HCT116 (cell line): ENCODE results near the gene ARCN1.

Experiments used
- EGR1 ChIP-seq: IDR thresholded peaks from 2 replicates; pipeline ENCODE4 v1.6.1; 2012; ENCODE audit warnings: low read depth
- POLR2A ChIP-seq: IDR thresholded peaks from 2 replicates; pipeline ENCODE4 v1.7.0; 2011; ENCODE audit warnings: borderline replicate concordance; ENCODE audit not compliant: insufficient read depth, insufficient read length; ENCODE audit errors: extremely low read depth
- POLR2AphosphoS5 ChIP-seq: IDR thresholded peaks from 2 replicates; pipeline ENCODE4 v1.6.1; 2011; ENCODE audit warnings: mild to moderate bottlenecking, low read depth, low read length, moderate library complexity
- RAD21 ChIP-seq: IDR thresholded peaks from 2 replicates; pipeline ENCODE4 v1.6.1; 2012; ENCODE audit warnings: low read depth, mild to moderate bottlenecking
- SIN3A ChIP-seq: IDR thresholded peaks from 2 replicates; pipeline ENCODE4 v1.6.1; 2012; ENCODE audit warnings: low read depth
- SRF ChIP-seq: IDR thresholded peaks from 2 replicates; pipeline ENCODE4 v1.6.1; 2012; ENCODE audit warnings: low read depth
- TF ChIP-seq, protein P1 (sequence below), 3 experiments: fragments of 200-600 bp in 1 of 3; sonication (generic) in 1 of 3; IDR thresholded peaks in 2 of 3; conservative IDR thresholded peaks in 1 of 3; 2 replicates each; pipeline ENCODE4 v1.5.1; 2012 to 2017; ENCODE audit warnings: low read depth in 2 of 3, low read length in 2 of 3, antibody characterized with exemption in 1 of 3, borderline replicate concordance in 1 of 3, control low read depth in 1 of 3, mild to moderate bottlenecking in 1 of 3, mixed read lengths in 1 of 3, mixed run types in 1 of 3, moderate library complexity in 1 of 3; ENCODE audit not compliant: insufficient read depth in 1 of 3
- TF ChIP-seq, protein P2 (sequence below): IDR thresholded peaks from 2 replicates; pipeline ENCODE4 v1.6.1; 2011; ENCODE audit warnings: mild to moderate bottlenecking, low read length, moderate library complexity; ENCODE audit not compliant: insufficient replicate concordance; ENCODE audit errors: extremely low read depth

DNA sequence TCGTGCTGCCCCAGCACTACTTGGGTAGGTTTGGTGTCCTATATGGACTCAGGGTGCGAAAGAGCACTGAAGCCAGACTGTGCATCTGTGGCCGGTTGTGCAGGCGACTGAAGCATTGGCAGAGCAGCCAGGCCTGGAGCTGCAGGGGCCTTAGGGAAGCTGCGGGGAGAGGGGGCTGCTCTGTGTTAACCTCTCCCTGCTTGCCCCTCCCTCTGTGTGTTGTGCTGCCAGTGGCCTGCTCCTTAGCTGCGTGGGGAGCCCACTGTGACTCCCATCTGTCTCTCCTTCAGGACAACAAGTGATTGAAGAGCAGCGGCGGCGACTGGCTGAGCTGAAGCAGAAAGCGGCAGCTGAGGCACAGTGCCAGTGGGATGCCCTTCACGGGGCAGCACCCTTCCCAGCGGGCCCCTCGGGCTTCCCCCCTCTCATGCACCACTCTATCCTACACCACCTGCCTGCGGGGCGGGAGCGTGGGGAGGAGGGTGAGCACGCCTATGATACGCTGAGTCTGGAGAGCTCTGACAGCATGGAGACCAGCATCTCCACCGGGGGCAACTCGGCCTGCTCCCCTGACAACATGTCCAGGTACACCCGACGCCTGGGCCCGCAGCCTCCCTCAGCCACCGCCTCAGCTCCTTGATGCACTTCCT lies 73.0 kb downstream of the ARCN1 start:
- TF ChIP-seq, protein P1, sequence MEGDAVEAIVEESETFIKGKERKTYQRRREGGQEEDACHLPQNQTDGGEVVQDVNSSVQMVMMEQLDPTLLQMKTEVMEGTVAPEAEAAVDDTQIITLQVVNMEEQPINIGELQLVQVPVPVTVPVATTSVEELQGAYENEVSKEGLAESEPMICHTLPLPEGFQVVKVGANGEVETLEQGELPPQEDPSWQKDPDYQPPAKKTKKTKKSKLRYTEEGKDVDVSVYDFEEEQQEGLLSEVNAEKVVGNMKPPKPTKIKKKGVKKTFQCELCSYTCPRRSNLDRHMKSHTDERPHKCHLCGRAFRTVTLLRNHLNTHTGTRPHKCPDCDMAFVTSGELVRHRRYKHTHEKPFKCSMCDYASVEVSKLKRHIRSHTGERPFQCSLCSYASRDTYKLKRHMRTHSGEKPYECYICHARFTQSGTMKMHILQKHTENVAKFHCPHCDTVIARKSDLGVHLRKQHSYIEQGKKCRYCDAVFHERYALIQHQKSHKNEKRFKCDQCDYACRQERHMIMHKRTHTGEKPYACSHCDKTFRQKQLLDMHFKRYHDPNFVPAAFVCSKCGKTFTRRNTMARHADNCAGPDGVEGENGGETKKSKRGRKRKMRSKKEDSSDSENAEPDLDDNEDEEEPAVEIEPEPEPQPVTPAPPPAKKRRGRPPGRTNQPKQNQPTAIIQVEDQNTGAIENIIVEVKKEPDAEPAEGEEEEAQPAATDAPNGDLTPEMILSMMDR (IDR thresholded peaks at IDR 0.05 in 2 of 3, conservative IDR thresholded peaks at IDR 0.05 in 1 of 3; ENCODE audit: borderline replicate concordance in 1 of 3, insufficient read depth in 1 of 3, low read depth in 2 of 3, low read length in 2 of 3) = no peak
- TF ChIP-seq, protein P2, sequence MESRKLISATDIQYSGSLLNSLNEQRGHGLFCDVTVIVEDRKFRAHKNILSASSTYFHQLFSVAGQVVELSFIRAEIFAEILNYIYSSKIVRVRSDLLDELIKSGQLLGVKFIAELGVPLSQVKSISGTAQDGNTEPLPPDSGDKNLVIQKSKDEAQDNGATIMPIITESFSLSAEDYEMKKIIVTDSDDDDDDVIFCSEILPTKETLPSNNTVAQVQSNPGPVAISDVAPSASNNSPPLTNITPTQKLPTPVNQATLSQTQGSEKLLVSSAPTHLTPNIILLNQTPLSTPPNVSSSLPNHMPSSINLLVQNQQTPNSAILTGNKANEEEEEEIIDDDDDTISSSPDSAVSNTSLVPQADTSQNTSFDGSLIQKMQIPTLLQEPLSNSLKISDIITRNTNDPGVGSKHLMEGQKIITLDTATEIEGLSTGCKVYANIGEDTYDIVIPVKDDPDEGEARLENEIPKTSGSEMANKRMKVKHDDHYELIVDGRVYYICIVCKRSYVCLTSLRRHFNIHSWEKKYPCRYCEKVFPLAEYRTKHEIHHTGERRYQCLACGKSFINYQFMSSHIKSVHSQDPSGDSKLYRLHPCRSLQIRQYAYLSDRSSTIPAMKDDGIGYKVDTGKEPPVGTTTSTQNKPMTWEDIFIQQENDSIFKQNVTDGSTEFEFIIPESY = no peak
- TF ChIP-seq RAD21 (no peak), SIN3A (no peak), SRF (no peak), POLR2AphosphoS5 (no peak), POLR2A (no peak), EGR1 (no peak)
